ENCODE data around the gene DYRK4.

GRCh38 chr12:4607056-4607455, 45.0 kb downstream of the DYRK4 start:
- TF ChIP-seq CTCF (IDR thresholded peaks at IDR 0.05 in 4 of 5, conservative IDR thresholded peaks at IDR 0.05 in 1 of 5) (no peak), POLR2A (IDR thresholded peaks at IDR 0.05) (no peak)

Data from gastrocnemius medialis (tissue), 4 donors.